SK-N-MC (cell line): ENCODE data around the gene UBE2G1.
A peak's percentile ranks its signal among the peaks of the same experiment; 100 is the strongest.
"Not testable (repeated sequence)": the region's sequence is repeated elsewhere in the genome, so short reads cannot be mapped to it uniquely, and the experiment has no call there.

Experiments used
- DNase-seq: peaks from one replicate; pipeline ENCODE4 v3.0.0-alpha.2; 2011; ENCODE audit warnings: low read depth, low spot score
- H3K27ac ChIP-seq: fragments of 200-600 bp; sonication (generic); 2 replicates; pipeline ENCODE4 v1.5.1; 2016; ENCODE audit warnings: mixed run types
- H3K36me3 ChIP-seq: fragments of 200-600 bp; sonication (generic); 2 replicates; pipeline ENCODE4 v1.6.1; 2017; ENCODE audit warnings: antibody characterized with exemption, low read length, mixed read lengths; ENCODE audit not compliant: insufficient read depth
- H3K4me3 ChIP-seq: fragments of 200-600 bp; sonication (generic); 2 replicates; pipeline ENCODE4 v1.5.1; 2016
- H3K9ac ChIP-seq: fragments of 200-600 bp; sonication (generic); 2 replicates; pipeline ENCODE4 v1.8.0; 2017; ENCODE audit warnings: mixed run types, mixed read lengths; ENCODE audit not compliant: insufficient read length
- H3K9me3 ChIP-seq: fragments of 200-600 bp; sonication (generic); 2 replicates; pipeline ENCODE4 v1.6.1; 2017; ENCODE audit warnings: low read depth, mild to moderate bottlenecking, antibody characterized with exemption, low read length, moderate library complexity, mixed read lengths
- EZH2 ChIP-seq: fragments of 200-600 bp; sonication (generic); IDR thresholded peaks from one replicate; pipeline ENCODE4 v1.6.1; 2017; ENCODE audit warnings: antibody characterized with exemption
- FOXP2 ChIP-seq: optimal IDR thresholded peaks from 2 replicates; pipeline ENCODE3; 2011; ENCODE audit warnings: mild to moderate bottlenecking, moderate library complexity; ENCODE audit not compliant: insufficient read depth; ENCODE audit errors: extremely low read length, control extremely low read depth
- POLR2AphosphoS5 ChIP-seq: IDR thresholded peaks from 2 replicates; pipeline ENCODE4 v1.6.1; 2012; ENCODE audit warnings: mild to moderate bottlenecking, low read depth, low read length, borderline replicate concordance

UBE2G1 gene

DNA sequence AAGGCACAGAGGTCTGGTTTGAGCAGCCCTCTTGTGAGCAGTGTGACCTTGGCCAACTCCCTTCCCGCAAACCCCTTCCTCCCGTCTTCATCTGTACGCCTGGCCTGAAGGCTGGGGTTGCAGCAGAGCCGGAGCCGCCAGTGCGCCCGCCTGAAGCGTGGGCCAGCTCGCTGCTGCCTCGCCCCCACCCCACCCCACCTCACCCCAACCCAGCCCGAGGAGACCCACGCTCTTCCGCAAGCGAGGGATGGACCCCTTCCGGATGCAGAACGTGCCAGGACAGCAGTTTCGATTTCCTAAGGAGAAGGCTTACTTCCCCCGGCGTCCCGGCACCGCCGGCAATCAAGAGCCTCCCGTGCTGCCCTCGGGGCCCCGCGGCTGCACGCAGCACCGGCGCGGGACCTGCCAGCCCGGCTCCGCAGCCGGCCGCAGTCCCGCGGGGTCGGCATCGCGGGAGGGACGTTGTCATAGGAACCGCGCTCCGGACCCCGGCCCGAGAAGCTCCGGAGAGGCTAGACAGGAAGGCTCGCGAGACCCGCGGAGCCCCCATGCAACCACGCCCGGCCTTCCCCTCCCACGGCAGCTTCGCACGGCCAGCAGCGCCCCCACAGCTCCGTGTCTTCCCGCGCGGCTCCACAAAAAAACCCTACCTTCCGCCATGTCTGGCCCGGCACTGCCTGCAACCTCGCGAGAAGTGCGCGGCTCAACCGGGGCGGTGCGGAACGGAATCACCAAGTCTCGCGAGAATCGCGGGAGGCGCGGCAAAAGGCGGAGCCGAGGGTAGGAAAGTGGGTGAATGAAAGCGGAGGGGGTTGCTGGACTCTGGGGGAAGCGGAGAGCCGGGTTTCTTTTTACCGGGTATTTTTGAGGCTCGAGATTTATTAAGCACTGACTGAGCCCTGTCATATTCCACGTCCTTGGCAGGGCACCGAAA, 102.9 kb downstream of the UBE2G1 start, which contains the start of gene ANKFY1:
ANKFY1 (minus strand) TSS at position 698 of the 934 bp plus-strand sequence; CDS start at position 660, 38 bp downstream.
- Histone ChIP-seq H3K9ac (peak within 1 kb of the TSS; percentile 97), H3K4me3 (peak within 1 kb of the TSS; percentile 96), H3K36me3 (peaks cover 36% of the 10 kb centered on the region), H3K27ac (peak within 1 kb of the TSS; percentile 71), H3K9me3 (peaks cover 10% of the 10 kb centered on the region; the same call in 1 of the 2 replicates)
- peak; percentile 14 for DNase-seq
- TF ChIP-seq FOXP2 = no peak
- peak; percentile 87; the same call in 1 of the 2 replicates for TF ChIP-seq POLR2AphosphoS5

DNA sequence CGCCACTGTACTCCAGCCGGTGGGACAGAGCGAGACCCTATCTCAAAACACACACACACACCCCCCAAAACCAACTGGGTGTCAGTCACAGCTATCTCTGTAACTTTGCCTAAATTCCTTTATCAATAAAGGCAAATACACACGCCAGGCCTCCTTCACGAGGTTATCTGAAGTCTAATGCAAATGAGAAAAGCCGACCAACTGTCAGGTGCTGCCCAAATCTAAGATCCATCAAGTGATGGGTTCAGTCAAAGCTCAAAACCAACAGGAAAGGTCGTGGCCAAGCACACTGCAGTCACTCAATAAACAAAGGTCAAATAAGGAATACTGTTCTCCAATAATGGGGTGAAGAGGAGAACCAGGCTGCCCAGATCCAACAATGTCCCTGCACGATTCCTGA, 103.8 kb downstream of the UBE2G1 start:
- no peak for TF ChIP-seq POLR2AphosphoS5
- TF ChIP-seq FOXP2 = no peak
- H3K4me3 ChIP-seq = peak overlapping the region; percentile 96
- peak overlapping the region; percentile 97 for H3K9ac ChIP-seq
- peaks cover 33% of the 10 kb centered on the region for H3K36me3 ChIP-seq
- DNase-seq = no peak
- peaks cover 10% of the 10 kb centered on the region; the same call in 1 of the 2 replicates for H3K9me3 ChIP-seq
- no peak overlapping the region for H3K27ac ChIP-seq

DNA sequence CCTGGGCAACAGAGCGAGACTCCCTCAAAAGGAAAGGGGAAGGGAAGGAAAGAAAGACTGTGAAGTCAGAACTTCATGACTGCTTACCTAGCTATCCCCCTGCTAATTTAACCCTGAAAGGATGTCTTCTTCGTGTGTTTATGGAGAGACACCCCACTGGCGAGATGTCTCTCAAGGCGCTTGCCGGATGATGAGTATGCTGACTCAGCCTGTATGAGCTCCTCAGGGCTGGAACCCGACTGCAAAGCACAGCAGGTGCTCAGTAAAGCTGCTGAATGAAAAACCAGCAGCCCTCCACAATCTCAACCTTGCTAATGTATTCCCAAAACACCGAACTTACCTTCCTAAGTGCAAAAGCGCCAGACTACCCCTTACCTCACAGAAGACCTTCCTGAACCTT, 105.0 kb downstream of the UBE2G1 start:
- DNase-seq = peak; percentile 22
- Histone ChIP-seq H3K36me3 (peaks cover 38% of the 10 kb centered on the region), H3K9me3 (peaks cover 10% of the 10 kb centered on the region; the same call in 1 of the 2 replicates), H3K4me3 (peak overlapping the region; percentile 96), H3K27ac (peak overlapping the region; percentile 67; the same call in 1 of the 2 replicates), H3K9ac (peak overlapping the region; percentile 35)
- TF ChIP-seq FOXP2 (no peak), EZH2 (no peak), POLR2AphosphoS5 (no peak)

DNA sequence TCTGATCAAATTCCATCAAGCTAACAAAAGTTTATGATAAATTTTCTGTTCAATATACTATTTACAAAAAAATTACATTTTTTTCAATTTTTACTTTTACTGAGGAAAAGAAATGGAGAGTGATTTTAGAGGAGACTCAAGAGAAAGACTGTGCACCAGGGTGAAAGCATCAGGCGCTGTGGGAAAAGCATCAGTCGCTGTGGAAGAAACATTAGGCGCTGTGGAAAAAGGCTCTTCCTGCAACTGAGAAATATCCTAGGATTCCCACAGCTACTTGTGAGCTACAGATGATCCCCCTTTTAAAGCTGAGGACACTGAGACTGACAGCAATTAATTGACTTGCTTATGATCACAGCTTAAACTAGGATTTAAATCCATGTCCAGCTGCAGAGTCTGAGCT, 107.6 kb downstream of the UBE2G1 start:
- DNase-seq = no peak
- H3K27ac ChIP-seq = no peak overlapping the region
- TF ChIP-seq POLR2AphosphoS5 (no peak), EZH2 (no peak), FOXP2 (no peak)
- H3K4me3 ChIP-seq = no peak overlapping the region
- peaks cover 10% of the 10 kb centered on the region; the same call in 1 of the 2 replicates for H3K9me3 ChIP-seq
- peaks cover 38% of the 10 kb centered on the region for H3K36me3 ChIP-seq
- H3K9ac ChIP-seq = no peak overlapping the region

DNA sequence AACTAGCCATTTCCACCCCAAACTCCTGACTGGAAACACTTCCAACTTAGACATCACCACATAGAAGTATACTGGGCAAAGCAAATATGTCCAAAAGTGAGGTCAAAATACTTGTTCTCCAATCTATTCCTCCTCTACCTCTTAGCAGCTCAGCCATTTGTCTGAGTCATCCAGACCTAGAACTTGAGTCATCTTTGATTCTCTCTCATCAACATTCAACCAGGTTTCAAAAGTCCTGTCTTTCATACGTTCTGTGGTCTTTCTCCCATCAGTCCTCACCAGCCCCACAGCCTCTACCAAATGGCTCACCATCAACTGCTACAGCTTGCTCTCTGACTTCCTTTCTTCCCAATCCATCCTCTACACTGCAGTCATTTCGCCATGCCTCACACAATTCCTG, 109.5 kb downstream of the UBE2G1 start:
- DNase-seq = no peak
- TF ChIP-seq POLR2AphosphoS5 = no peak
- TF ChIP-seq FOXP2 = no peak
- TF ChIP-seq EZH2 = no peak
- H3K9ac ChIP-seq = no peak overlapping the region

DNA sequence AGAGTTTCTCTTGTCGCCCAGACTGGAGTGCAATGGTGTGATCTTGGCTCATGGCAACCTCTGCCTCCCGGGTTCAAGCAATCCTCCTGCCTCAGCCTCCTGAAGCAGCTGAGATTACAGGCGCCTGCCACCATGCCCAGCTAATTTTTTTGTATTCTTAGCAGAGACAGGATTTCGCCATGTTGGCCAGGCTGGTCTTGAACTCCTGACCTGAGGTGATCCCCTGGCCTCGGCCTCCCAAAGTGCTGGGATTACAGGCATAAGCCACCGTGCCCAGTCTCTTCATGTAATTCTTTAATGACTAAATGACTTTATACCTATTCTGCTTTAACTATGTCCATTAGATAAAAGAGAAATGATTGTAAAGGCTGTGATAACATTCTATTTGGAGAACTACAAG, 111.2 kb downstream of the UBE2G1 start:
- not testable (repeated sequence) for DNase-seq, H3K27ac ChIP-seq, H3K4me3 ChIP-seq, H3K9ac ChIP-seq, H3K9me3 ChIP-seq
- H3K36me3 ChIP-seq = peaks cover 32% of the 10 kb centered on the region

More for the DNA sequence above, 109.5 kb downstream of the UBE2G1 start:
- Histone ChIP-seq H3K4me3 (no peak overlapping the region), H3K27ac (no peak overlapping the region), H3K36me3 (peaks cover 42% of the 10 kb centered on the region), H3K9me3 (peaks cover 10% of the 10 kb centered on the region; the same call in 1 of the 2 replicates)

DNA sequence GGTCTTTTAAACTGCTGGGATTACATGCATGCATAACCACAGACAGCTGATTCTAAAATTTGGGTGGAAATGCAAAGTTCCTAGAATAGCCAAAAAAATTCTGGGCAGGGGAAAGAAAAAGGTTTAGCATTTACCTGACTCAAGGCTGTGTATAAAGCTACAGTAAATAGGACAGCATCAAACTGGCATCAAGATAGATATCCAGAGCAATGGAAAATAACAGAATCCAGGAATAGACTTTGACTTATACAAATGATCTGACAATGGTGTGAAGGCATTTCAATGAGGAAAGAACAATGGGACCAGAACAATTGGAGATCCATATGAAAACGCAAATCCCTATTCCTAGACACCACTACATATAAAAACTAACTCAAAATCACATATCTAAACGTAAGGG, 115.6 kb downstream of the UBE2G1 start:
- Histone ChIP-seq H3K9ac (no peak overlapping the region), H3K4me3 (no peak overlapping the region), H3K27ac (no peak overlapping the region), H3K36me3 (peaks cover 12% of the 10 kb centered on the region), H3K9me3 (no peaks in the 10 kb centered on the region)
- DNase-seq = no peak
- no peak for TF ChIP-seq POLR2AphosphoS5
- TF ChIP-seq FOXP2 = no peak
- TF ChIP-seq EZH2 = no peak

DNA sequence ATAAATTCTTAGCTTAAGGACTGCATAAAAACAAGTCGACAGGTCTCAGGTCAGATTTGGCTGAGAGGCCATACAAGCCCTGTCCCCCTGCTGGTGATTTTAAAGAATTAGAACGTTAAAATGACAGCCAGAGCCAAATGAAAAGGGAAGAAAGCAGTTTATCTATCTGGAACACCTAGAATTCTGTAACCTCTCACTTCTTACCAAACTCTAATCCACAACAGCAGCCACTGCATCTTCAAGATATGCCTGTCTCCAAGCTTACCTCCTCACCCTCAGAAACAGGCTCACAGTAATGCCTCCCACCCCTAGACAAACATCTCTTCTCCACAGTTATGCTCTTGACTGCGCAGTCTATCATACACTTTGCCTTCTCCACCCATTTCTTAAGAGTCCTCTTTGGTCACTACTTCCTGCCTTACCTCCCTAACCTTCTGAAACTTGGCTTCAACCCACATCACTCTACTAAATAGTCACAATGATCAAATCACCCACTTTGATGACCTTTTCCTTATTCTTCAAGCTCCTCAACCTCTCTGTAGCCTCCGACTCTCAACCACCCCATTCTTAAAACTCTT, 116.9 kb downstream of the UBE2G1 start:
- no peak overlapping the region for H3K4me3 ChIP-seq
- H3K36me3 ChIP-seq = peaks cover 12% of the 10 kb centered on the region
- TF ChIP-seq POLR2AphosphoS5 (no peak), EZH2 (no peak), FOXP2 (no peak)
- H3K9me3 ChIP-seq = no peaks in the 10 kb centered on the region
- no peak for DNase-seq
- H3K27ac ChIP-seq = no peak overlapping the region
- no peak overlapping the region for H3K9ac ChIP-seq

DNA sequence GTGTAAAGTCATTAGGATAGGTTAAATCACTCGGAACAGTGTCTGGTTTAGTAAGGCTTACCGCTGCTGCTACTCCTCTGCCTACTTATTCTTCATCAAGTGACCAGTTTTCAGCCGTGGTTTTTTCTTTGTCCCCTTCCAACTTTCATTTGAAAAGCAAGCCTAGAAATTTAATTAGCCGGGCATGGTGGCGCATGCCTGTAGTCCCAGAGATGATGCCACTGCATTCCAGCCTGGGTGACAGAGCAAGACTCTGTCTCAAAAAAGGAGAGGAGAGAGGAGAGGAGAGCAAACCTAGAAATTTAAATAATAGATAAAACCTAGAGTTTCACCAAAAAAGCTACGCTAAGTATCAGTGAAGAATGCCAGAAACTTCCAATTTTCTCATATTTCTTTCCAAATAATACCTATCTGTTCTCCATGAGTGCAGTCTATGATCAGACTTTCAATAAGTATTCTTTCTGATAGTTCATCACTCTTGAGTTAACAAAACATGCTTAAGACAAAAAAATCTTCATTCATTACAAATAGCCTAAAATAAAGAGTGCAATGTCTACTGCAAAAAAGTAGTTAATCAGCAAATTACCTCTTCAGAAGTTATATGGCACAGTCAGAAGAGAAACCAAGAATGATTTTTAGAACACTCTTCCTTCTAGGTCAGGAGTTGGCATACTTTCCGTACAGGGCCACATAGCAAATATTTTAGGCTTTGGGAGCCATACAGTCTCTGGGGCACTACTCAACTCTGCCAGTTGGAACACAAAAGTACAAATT, 117.8 kb downstream of the UBE2G1 start:
- no peak for TF ChIP-seq POLR2AphosphoS5
- TF ChIP-seq EZH2 = no peak
- TF ChIP-seq FOXP2 = no peak
- H3K27ac ChIP-seq = no peak overlapping the region
- no peak overlapping the region for H3K4me3 ChIP-seq
- H3K36me3 ChIP-seq = peaks cover 12% of the 10 kb centered on the region
- no peaks in the 10 kb centered on the region for H3K9me3 ChIP-seq
- no peak for DNase-seq
- H3K9ac ChIP-seq = no peak overlapping the region
